GM06990 (cell line): Measurements from ENCODE around the gene CCDC89.

ENCODE experiments used
- DNase-seq: peaks from one replicate; pipeline ENCODE4 v3.0.0-alpha.2; 2011; ENCODE audit not compliant: insufficient read length; ENCODE audit errors: extremely low read depth
- H3K27me3 ChIP-seq: replicated peaks from 2 replicates; pipeline ENCODE4 v1.6.0; 2011; ENCODE audit warnings: low read length; ENCODE audit not compliant: control insufficient read depth, insufficient read depth
- H3K36me3 ChIP-seq: 2 replicates; pipeline ENCODE4 v1.5.1; 2011; ENCODE audit warnings: low read length; ENCODE audit not compliant: control insufficient read depth, insufficient read depth
- H3K4me3 ChIP-seq: replicated peaks from 2 replicates; pipeline ENCODE4 v1.5.1; 2011; ENCODE audit warnings: low read depth, mild to moderate bottlenecking, control low read depth, low read length
- TF ChIP-seq, protein P1 (sequence below): IDR thresholded peaks from 2 replicates; pipeline ENCODE4 v1.5.1; 2011; ENCODE audit warnings: low read length, control low read depth, mild to moderate bottlenecking, inconsistent platforms; ENCODE audit not compliant: insufficient read depth, poor library complexity, severe bottlenecking

The CCDC89 gene

DNA sequence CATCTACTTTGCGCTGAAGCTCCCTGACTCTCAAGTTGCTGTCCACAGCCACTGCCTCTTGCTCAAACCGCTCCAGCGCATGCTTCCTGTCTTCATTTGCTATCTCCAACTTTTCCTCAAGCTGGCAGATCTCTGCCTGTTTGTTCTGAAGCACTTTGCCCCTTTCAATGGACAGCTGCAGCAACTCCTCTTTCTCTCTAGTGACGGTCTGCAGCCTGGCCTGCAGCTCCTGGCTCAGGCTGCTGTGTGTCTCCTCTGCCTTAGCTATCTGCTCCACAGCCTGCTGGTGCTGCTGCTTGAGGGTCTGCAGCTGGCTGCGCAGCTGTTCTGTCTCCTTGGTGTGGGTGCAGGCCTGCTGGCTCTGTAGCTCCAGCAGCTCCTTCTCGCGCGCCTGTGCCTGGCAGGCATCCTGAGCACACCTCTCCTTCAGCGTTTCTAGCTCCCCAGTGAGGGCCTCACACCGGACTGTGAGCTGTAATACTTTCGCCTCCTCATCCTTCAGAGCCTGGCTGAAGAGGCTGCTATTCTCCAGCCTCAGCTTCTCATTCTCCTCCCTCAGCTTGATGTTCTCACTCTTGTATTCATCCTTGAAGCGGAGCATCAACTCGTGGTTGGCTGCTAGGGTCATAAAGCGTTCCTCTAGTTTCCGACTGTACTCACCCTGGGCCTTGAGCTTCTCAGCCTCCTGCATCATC is 723 bp downstream of the CCDC89 start:
- Histone ChIP-seq H3K4me3 (no peak overlapping the region), H3K36me3 (no peaks in the 10 kb centered on the region), H3K27me3 (no peaks in the 10 kb centered on the region)
- TF ChIP-seq, protein P1, sequence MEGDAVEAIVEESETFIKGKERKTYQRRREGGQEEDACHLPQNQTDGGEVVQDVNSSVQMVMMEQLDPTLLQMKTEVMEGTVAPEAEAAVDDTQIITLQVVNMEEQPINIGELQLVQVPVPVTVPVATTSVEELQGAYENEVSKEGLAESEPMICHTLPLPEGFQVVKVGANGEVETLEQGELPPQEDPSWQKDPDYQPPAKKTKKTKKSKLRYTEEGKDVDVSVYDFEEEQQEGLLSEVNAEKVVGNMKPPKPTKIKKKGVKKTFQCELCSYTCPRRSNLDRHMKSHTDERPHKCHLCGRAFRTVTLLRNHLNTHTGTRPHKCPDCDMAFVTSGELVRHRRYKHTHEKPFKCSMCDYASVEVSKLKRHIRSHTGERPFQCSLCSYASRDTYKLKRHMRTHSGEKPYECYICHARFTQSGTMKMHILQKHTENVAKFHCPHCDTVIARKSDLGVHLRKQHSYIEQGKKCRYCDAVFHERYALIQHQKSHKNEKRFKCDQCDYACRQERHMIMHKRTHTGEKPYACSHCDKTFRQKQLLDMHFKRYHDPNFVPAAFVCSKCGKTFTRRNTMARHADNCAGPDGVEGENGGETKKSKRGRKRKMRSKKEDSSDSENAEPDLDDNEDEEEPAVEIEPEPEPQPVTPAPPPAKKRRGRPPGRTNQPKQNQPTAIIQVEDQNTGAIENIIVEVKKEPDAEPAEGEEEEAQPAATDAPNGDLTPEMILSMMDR, result no peak
- no peak for DNase-seq

DNA sequence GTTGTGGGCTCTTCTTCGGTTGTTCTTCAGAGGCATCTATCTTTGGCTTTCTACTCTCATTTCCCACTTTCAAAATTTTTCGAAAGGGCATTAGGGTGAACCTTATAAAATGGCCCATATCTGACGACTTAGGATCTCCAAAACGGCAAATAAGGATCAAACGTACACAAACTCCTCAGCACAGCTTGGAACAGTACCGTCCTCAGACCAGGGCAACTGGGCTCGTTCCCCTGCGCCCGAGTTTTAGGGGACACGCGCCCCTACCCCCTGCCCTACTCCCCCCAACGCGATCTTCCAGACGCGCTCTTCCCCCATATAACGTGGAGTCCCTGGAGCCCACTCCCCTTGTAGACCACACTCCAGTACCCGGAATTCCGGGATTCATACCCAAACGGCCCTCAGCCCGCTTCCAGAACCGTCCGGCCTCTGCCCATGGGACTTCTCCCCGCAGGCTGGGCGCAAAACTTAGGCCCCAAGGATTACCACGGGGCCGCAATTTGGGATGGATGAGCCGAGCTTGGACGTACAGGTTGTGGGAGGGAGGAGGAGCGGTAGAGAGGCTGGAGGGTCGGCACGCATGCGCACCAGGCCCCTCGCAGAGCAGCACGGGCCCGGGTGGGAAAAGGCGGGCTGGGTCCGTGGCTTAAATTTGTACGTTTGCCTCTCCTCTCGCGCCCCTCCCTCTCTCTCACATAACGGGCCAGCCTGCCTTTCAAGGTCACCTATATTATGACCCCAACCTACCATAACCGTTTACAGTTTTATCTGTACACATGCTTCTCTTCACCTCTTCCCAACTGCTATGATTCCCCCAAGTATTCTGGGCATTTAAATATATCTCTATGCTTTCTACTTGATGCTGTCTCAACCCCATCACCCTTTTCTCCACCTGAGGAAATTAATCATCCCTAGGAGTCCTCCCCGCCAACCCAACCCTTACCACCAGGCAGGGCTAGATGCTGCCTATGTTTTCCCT is 3.4 kb downstream of the CCDC89 start:
- Histone ChIP-seq H3K4me3 (peak overlapping the region; percentile 65), H3K36me3 (no peaks in the 10 kb centered on the region), H3K27me3 (no peaks in the 10 kb centered on the region)
- TF ChIP-seq, protein P1, result no peak
- DNase-seq, result peak; percentile 32

DNA sequence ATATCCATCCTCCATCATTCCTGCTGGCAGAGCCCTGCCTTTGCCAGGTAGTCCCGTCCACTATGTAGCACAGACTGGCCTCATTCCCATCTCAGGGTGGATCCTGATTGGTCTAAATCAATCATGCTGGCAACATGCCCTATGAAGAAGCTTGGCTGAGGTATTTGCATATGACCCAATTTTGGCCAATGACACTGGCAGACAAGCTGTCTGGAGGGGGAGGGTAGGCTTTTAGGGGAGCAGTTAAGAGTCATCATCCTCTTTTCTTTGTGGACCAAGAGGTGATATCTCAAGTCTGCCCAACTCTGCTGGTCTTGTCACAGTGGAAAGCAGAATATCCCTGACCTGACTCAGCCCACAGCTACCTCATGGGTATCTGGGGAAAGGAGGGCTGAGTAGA is 5.1 kb downstream of the CCDC89 start:
- Histone ChIP-seq H3K36me3 (no peaks in the 10 kb centered on the region), H3K27me3 (no peaks in the 10 kb centered on the region), H3K4me3 (no peak overlapping the region)
- TF ChIP-seq, protein P1, result no peak
- DNase-seq, result no peak

DNA sequence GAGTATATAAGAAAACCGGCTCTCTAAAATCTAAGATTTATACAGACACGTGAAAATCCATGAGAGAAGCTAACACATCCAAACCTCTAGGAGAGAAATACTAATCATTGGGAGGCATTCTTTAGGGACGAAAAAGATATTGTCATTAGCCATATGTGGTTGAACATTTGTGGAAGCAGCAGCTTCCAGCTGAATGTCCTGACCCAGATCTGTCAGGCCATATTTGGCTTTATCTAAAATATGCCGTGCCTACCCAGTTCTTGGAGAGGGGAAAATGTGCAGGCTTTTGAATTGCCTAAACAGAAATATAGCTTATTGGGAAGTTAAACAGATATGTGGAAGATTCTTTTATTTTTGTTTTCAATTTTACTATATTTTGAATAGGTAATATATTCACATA is 6.4 kb downstream of the CCDC89 start:
- no peak for DNase-seq
- TF ChIP-seq, protein P1, result no peak
- Histone ChIP-seq H3K27me3 (no peaks in the 10 kb centered on the region), H3K36me3 (no peaks in the 10 kb centered on the region), H3K4me3 (no peak overlapping the region)

DNA sequence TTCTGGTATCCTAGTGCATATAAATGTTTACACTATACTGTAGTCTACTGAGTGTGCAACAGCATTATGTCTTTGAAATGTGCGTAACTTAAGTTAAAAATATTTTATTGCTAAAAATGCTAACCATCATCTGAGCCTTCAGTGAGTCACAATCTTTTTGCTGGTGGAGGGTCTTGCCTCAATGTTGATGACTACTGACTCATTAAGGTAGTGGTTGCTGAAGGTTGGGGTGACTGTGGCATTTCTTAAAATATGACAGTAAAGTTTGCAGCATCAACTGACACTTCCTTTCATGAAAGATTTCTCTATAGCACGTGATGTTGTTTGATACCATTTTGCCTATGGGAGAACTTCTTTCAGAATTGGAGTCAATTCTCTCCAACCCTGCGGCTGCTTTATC is 12.6 kb downstream of the CCDC89 start:
- Histone ChIP-seq H3K4me3 (no peak overlapping the region), H3K36me3 (no peaks in the 10 kb centered on the region), H3K27me3 (no peaks in the 10 kb centered on the region; the same call in 1 of the 2 replicates)
- TF ChIP-seq, protein P1, result no peak
- DNase-seq, result no peak
